OCI-M1 (cell line): ENCODE data around the gene DDRGK1.
A peak's percentile ranks its signal among the peaks of the same experiment; 100 is the strongest.

Experiments
- DNase-seq: peaks from one replicate; lab custom pipeline; 2025; lab: John Stamatoyannopoulos, UW

The DDRGK1 gene

DNA sequence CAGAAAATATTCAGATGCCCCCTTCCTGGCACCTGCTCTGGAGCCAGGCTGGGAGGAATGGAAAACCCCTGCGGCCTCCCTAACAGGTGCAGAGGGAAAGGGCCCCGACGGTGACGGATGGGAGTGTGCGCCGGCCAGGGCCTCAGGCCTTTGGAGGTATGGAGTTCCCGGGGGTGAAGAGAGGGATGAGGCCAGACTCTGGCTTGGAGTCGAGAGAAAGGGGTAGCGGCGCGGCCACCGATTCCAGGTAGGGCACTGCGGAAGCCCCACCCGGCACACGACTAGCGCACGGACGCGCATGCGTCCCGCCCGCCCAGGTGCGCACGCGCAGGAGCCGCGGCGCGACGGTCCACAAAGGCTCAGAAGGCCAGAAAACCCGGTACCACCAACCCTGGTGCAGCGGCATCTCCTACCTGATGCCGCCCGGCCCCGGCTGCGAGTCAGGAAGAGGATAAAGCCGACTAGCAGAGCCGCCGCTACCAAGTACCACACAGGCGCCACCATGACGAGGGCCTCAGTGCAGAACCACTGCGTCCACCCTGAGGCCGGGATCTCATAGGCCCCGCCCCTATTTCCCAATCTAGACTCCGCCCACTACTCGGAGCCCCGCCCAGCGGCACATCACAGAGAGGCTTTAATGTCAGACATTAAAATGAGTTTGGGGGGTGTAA is at the start of gene DDRGK1:
DDRGK1 (minus strand) TSS at position 559 of the 671 bp plus-strand sequence; CDS start at position 504, 55 bp downstream.
- DNase-seq: peak; percentile 97

GRCh38 chr20:3251806-3252205 is 47.3 kb upstream of the DDRGK1 start:
- DNase-seq: no peak

DNA sequence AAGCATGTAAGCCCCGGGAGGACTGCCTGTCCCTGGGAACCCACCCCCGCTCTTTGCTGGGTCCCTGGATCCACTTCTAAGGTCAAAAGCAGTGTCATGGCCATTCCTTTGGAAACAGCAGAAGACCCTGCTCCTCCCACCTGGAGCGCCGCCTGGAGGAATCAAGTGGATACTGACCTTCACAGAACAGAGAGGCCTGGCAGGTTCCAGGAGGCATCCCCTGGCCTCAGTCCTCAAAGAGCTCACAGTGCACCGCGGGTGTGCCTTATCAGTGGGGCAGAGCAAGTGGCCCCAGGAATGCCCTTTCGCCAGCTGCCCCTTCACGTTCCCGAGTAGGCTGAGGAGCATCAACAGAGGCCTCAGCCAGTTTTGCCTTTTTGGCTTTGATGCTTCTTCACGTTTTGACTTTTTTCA is 45.6 kb upstream of the DDRGK1 start:
- DNase-seq: peak; percentile 55

DNA sequence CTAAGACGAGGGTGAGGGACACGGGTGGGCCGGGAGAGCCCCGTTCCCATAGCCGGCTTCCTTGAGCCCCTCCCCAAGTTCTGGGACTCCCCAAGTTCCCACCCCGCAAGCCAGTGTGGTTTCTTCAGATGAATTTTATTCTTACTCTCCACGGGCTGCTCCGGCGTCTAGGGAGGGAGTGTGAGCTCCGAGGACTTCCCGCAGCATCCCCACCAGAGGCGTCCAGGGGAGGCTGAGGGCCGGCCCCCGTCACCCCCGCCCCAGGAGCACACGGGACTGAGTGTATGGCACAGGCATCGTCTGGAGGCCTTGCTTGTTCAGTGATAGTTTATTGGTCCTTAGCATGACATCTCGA is 44.5 kb upstream of the DDRGK1 start:
- no peak for DNase-seq

GRCh38 chr20:3248167-3248992 is 43.9 kb upstream of the DDRGK1 start:
- peak; percentile 63 for DNase-seq

- DNase-seq: no peak
These were observed 43.2 kb upstream of the DDRGK1 start for GRCh38 chr20:3247638-3248037.

- DNase-seq: no peak
These were observed 42.2 kb upstream of the DDRGK1 start for GRCh38 chr20:3246682-3247081.

DNA sequence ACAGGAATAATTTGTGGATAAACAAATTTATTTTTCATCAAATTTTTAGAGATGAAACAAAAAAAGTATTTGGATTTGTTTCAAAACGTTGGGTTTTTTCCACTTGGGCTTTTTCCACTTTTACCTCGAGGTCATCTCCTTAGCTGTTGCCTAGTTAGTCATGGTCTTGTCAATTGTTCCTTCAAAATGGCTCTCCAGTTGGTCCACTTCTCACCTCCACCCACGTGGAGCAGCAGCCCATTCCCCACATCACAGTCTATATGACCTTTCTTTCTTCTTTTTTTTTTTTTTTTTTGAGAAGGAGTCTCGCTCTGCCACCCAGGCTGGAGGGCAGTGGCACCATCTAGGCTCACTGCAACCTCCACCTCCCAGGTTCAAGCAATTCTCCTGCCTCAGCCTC is 41.2 kb upstream of the DDRGK1 start:
- no peak for DNase-seq

DNA sequence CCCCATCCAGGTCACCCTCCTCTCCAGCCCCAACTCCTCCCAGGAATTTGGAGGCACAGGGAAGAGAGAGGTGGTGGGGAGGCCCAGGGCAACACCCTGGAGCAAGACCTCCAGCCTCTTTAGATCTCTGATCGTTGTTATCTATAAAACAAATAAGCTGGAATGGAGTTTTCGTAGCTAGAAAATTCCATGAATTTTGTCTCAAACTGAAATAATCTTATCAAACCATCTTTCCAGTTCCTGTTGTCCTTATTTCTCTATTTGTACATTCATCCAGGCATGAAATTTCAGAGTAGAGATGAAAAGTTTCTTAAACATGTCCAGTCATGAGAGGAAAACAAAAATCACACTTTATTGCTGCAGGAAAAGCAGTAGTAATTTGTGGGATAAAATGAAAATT is 40.7 kb upstream of the DDRGK1 start:
- DNase-seq: no peak

GRCh38 chr20:3244613-3245012 is 40.1 kb upstream of the DDRGK1 start:
- no peak for DNase-seq

GRCh38 chr20:3243718-3244358 is 39.4 kb upstream of the DDRGK1 start:
- DNase-seq: no peak

GRCh38 chr20:3242172-3242692 is 37.8 kb upstream of the DDRGK1 start:
- DNase-seq: no peak

DNA sequence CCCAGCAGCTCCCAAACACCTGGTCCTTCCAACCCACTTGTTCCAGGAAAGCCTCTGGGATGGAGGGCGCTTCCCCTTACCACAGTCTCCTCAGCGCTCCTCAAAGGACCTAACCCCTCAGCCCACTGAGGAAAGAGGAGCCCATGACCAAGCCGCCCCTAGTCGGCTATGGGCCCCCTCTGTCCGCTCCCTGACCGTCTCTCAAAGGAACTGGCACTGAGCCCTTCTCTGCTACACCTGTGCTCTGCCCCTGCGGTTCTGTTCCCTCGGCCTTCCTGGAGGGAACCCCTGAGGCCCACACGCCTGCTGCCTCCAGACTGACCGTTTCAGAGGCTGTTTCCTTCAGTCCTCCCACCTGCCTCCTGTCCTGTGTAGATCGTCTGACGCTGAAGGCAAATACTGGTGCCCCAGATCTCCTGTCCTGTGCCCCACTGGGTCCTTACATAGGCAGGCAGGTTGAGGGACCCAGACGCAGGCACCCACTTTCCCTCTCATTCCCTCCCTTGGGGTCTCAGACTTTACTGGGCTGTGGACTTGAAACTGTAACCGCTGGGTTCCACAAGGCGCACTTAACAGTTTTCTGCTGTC is 36.4 kb upstream of the DDRGK1 start:
- no peak for DNase-seq

DNA sequence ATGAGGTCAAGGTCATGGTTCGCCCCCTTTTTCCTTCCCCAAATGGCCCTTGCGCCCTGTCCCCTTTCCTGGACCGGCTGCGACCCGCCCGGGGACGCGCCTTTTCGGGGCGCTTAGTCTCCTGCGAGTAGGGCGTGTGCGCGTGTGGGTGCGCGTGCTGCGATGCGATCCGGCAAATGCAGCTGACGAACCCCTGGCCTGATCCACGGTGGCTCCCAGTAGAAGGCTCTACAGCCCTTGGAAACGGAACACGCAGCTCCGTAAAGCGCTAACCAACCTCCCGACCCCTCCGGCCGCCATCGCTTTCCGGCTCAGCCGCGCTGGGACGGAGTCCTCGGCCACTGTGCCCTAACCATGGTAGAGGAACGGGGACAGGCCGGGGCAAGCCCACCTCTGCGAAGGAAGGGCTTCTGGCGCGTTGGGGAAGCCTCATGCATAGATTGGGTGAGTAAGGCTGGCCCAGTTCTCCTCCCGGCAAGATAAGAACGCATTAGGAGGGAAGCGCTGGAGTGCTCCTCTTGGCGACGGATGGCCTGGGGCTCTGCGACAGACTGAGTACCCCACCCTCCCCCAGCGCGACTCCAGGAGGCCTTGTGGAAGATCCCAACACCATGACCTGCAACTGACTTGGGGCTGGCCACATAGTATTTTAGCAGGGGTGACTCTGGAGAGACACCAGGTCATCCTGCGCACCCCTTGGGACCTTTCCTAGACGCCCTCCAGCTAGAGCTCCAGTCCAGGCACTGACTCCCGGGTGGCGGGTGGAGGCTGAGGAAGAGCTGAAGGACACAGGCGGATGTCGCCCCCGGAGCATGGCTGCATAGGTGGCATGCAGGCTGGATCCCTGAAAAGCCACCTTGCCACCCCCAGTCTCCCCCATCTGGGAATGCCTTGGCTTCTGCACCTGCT is 35.6 kb upstream of the DDRGK1 start:
- no peak for DNase-seq

DNA sequence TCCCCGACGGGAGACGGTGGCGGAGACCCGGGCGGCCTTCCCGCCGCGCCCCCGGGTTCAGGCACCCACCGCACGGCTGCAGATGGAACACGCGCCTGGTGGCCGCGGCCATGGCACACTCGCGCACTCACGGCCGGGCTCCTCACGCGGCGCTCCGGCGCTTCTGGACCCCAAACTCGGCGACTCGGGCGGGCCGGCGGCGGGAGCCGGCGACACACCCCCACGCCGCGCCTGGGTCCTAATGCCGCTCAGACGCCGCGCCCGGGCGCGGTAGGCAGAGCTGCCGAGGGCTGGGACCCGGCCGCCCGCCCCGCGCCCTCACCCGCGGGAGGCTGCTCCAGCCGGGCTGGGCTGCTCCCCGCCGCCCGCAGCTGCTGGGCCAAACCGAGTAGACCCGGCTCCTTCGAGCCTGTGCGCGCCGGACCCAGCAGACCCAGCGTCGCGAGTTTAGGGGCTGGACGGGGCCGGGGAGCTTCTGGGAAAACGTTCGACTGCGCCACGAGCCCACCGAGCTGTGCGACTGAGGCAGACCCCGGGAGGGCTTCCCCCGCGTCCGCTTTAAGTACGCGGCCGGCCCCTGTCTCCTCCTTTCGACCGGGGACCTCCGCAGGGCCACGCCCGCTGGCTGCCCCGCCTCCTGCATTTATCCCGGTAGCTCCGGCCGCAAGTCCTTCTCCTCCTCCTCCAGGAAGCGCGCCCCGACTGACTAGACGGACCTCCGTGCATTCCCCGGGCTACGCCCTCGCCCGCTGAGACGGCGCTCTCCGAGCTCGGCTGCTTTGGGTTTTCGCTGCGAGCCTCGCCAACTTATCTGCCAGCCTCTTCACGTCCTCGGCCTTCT is 34.8 kb upstream of the DDRGK1 start, which contains the start of gene SLC4A11:
SLC4A11 (minus strand) TSS at position 165 of the 841 bp plus-strand sequence; CDS start at position 112, 53 bp downstream.
- DNase-seq: peak; percentile 45

- DNase-seq: no peak
These were observed 34.1 kb upstream of the DDRGK1 start for GRCh38 chr20:3238616-3239025.

GRCh38 chr20:3237958-3238615 is 33.6 kb upstream of the DDRGK1 start:
- no peak for DNase-seq

DNA sequence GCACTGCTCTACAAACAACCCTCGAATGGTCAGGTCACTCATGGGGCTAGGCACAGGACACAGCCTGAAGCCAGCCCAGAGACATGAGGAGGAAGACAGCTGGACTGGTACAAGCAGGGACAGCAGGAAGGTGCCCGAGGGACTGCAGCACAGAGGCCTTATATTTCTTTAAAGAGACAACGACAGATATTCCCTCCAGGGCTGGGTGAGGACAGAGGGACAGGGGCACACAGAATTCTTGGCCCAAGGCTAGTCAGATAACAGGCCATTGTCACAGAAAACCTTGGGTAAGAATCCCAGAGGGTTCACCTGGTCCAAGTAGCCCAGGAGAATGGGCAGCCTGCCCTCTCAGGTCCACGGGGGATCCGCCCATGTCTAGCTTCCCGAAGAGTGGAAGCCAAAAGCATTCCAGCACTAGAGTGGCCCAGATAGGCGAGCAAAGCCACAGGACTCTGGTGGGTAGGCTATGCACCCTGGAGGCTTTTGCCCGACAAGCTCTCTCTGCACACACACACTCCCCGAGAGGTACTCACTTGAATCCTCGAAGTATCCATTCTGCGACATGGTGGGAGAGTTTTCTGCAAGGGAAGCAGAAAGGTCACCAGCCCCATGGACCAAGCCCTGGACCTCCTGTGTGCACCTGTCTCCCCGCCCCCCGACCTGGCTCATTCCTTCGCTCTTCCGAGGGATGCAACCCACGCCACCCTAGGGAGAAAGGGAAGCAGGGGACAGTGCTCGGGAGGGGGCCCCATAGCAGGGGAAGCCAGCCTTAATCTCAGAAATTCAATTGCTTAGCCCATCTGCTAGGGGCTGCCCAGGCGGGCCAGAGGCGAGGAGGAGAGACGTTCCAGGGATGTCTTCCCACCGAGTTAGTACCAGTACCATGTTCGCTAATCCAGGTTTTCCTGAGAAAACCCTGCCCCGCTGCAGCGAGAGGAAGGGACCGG is 32.8 kb upstream of the DDRGK1 start:
- no peak for DNase-seq
